A549 (cell line): ENCODE results near the gene GAB1.

Experiments
- BHLHE40 ChIP-seq: IDR thresholded peaks from 2 replicates; pipeline ENCODE4 v1.6.1; 2012; ENCODE audit warnings: low read depth, low read length, inconsistent platforms
- CEBPB ChIP-seq, 2 experiments: fragments of >200 bp in 1 of 2; sonication (Bioruptor Twin) in 1 of 2; formaldehyde crosslinking in 1 of 2; IDR thresholded peaks; 2 replicates each; pipeline ENCODE4 v1.6.1; 2012 to 2016
- CHD2 ChIP-seq: fragments of 150-350 bp; IDR thresholded peaks from 2 replicates; pipeline ENCODE4 v1.6.1; 2014; ENCODE audit warnings: low read length; ENCODE audit not compliant: partially characterized antibody
- EP300 ChIP-seq, 2 experiments: fragments of >200 bp; sonication (Bioruptor Twin); formaldehyde crosslinking; IDR thresholded peaks; 2 replicates in 1 of 2; 3 replicates in 1 of 2; pipeline ENCODE4 v1.6.1; 2016 to 2017
- FOSL2 ChIP-seq, 2 experiments: fragments of 450-650 bp in 1 of 2; fragments of >200 bp in 1 of 2; sonication (Bioruptor Twin) in 1 of 2; formaldehyde crosslinking; IDR thresholded peaks; 2 replicates each; pipeline versions ENCODE4 v1.5.0 to v1.6.1; 2016 to 2020; ENCODE audit warnings: mild to moderate bottlenecking in 1 of 2, moderate library complexity in 1 of 2
- NFE2L2 ChIP-seq: fragments of 150-350 bp; conservative IDR thresholded peaks from 2 replicates; pipeline ENCODE4 v1.6.1; 2014; ENCODE audit warnings: low read length
- POLR2A ChIP-seq: IDR thresholded peaks from 2 replicates; pipeline ENCODE4 v1.6.1; 2012; ENCODE audit warnings: mild to moderate bottlenecking, low read length
- RFX5 ChIP-seq: fragments of 450-650 bp; IDR thresholded peaks from 2 replicates; pipeline ENCODE4 v1.7.1; 2014; ENCODE audit warnings: antibody characterized with exemption, mild to moderate bottlenecking, moderate library complexity
- RNF2 ChIP-seq: fragments of 200-600 bp; sonication (generic); IDR thresholded peaks from 2 replicates; pipeline ENCODE4 v1.6.1; 2016; ENCODE audit warnings: low read depth, mild to moderate bottlenecking, antibody characterized with exemption, moderate library complexity, borderline replicate concordance
- SREBF2 ChIP-seq: fragments of 450-650 bp; IDR thresholded peaks from 2 replicates; pipeline ENCODE4 v1.6.1; 2014; ENCODE audit warnings: mild to moderate bottlenecking, moderate library complexity
- TF ChIP-seq, protein P1 (sequence below): IDR thresholded peaks from 2 replicates; pipeline ENCODE4 v1.6.1; 2012
- TF ChIP-seq, protein P2 (sequence below): fragments of 150-350 bp; IDR thresholded peaks from 2 replicates; pipeline ENCODE4 v1.6.1; 2014; ENCODE audit warnings: low read depth, mild to moderate bottlenecking, low read length
- TF ChIP-seq, protein P3 (sequence below): fragments of >200 bp; sonication (Bioruptor Twin); formaldehyde crosslinking; IDR thresholded peaks from 3 replicates; pipeline ENCODE4 v1.5.1; 2016
- TF ChIP-seq, protein P4 (sequence below): fragments of 200-600 bp; sonication (generic); IDR thresholded peaks from 2 replicates; pipeline ENCODE4 v1.6.1; 2016; ENCODE audit warnings: antibody characterized with exemption, mild to moderate bottlenecking, moderate library complexity

DNA sequence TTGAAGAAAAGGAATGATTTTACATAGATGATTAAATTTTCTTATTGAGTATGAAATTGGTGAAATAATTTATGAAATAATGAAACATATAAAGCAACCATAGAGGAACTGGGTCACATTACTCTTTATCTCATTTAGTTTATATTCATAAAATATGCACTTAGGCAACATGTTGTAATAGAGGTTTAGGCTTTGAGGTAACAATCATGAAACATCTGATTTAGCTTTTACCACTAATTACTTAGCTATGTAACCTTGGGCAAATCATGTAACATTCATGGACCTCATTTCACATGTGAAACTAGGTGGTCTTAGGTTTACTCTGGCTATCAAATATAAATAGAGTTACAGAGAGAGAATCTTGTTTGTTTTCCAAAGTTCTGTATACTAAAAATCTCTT lies 122.3 kb downstream of the GAB1 start:
- TF ChIP-seq, protein P1, sequence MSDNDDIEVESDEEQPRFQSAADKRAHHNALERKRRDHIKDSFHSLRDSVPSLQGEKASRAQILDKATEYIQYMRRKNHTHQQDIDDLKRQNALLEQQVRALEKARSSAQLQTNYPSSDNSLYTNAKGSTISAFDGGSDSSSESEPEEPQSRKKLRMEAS = no peak
- TF ChIP-seq, protein P2, sequence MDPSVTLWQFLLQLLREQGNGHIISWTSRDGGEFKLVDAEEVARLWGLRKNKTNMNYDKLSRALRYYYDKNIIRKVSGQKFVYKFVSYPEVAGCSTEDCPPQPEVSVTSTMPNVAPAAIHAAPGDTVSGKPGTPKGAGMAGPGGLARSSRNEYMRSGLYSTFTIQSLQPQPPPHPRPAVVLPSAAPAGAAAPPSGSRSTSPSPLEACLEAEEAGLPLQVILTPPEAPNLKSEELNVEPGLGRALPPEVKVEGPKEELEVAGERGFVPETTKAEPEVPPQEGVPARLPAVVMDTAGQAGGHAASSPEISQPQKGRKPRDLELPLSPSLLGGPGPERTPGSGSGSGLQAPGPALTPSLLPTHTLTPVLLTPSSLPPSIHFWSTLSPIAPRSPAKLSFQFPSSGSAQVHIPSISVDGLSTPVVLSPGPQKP = no peak
- TF ChIP-seq, protein P3, sequence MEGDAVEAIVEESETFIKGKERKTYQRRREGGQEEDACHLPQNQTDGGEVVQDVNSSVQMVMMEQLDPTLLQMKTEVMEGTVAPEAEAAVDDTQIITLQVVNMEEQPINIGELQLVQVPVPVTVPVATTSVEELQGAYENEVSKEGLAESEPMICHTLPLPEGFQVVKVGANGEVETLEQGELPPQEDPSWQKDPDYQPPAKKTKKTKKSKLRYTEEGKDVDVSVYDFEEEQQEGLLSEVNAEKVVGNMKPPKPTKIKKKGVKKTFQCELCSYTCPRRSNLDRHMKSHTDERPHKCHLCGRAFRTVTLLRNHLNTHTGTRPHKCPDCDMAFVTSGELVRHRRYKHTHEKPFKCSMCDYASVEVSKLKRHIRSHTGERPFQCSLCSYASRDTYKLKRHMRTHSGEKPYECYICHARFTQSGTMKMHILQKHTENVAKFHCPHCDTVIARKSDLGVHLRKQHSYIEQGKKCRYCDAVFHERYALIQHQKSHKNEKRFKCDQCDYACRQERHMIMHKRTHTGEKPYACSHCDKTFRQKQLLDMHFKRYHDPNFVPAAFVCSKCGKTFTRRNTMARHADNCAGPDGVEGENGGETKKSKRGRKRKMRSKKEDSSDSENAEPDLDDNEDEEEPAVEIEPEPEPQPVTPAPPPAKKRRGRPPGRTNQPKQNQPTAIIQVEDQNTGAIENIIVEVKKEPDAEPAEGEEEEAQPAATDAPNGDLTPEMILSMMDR = no peak
- TF ChIP-seq FOSL2 (IDR thresholded peaks at IDR 0.05) = no peak
- no peak for TF ChIP-seq FOSL2 (CRISPR knock-in tag; IDR thresholded peaks at IDR 0.05)
- TF ChIP-seq BHLHE40 = no peak
- no peak for TF ChIP-seq RNF2
- TF ChIP-seq SREBF2 = no peak
- no peak for TF ChIP-seq NFE2L2
- TF ChIP-seq EP300 (IDR thresholded peaks at IDR 0.05) = no peak
- no peak for TF ChIP-seq CEBPB (IDR thresholded peaks at IDR 0.05)
- no peak for TF ChIP-seq RFX5
- no peak for TF ChIP-seq CHD2
- TF ChIP-seq, protein P4, sequence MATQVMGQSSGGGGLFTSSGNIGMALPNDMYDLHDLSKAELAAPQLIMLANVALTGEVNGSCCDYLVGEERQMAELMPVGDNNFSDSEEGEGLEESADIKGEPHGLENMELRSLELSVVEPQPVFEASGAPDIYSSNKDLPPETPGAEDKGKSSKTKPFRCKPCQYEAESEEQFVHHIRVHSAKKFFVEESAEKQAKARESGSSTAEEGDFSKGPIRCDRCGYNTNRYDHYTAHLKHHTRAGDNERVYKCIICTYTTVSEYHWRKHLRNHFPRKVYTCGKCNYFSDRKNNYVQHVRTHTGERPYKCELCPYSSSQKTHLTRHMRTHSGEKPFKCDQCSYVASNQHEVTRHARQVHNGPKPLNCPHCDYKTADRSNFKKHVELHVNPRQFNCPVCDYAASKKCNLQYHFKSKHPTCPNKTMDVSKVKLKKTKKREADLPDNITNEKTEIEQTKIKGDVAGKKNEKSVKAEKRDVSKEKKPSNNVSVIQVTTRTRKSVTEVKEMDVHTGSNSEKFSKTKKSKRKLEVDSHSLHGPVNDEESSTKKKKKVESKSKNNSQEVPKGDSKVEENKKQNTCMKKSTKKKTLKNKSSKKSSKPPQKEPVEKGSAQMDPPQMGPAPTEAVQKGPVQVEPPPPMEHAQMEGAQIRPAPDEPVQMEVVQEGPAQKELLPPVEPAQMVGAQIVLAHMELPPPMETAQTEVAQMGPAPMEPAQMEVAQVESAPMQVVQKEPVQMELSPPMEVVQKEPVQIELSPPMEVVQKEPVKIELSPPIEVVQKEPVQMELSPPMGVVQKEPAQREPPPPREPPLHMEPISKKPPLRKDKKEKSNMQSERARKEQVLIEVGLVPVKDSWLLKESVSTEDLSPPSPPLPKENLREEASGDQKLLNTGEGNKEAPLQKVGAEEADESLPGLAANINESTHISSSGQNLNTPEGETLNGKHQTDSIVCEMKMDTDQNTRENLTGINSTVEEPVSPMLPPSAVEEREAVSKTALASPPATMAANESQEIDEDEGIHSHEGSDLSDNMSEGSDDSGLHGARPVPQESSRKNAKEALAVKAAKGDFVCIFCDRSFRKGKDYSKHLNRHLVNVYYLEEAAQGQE = no peak
- TF ChIP-seq POLR2A = no peak
